ENCODE data around the gene TFDP2.

Gene TFDP2

DNA sequence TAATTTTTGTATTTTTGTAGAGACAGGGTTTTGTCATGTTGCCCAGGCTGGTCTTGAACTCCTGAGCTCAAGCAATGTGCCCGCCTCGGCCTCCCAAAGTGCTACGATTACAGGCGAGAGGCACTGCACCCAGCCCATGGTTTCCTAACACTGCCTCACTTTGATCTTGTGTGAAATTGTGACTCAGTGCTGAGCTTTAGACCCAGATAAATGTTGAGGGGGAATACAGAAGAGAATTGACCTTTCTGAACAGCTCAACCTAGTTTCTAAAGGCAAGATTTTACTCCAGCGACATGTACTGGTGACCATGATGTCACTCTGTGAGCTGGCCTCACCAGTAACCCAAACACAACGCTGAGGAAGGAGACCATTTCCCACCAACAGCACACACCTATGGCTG is 199.4 kb downstream of the TFDP2 start:
- Histone ChIP-seq H3K4me3 (ENCODE audit: insufficient read depth, low read depth, low read length) (no peak overlapping the region), H3K9me3 (ENCODE audit: control insufficient read depth, low read length) (no peaks in the 10 kb centered on the region), H3K27ac (ENCODE audit: insufficient read depth, low read depth, low read length, poor library complexity, severe bottlenecking) (no peak overlapping the region), H3K36me3 (ENCODE audit: control insufficient read depth, insufficient read depth, low read length) (peaks cover 20% of the 10 kb centered on the region), H3K27me3 (ENCODE audit: control insufficient read depth, insufficient read depth, low read length, poor library complexity, severe bottlenecking) (no peaks in the 10 kb centered on the region), H3K4me1 (ENCODE audit: control insufficient read depth, insufficient read depth, low read length) (peaks cover 11% of the 10 kb centered on the region)
- 95 to 96% methylated on average over 6 of the region's 6 CpGs for WGBS, 2 experiments

DNA sequence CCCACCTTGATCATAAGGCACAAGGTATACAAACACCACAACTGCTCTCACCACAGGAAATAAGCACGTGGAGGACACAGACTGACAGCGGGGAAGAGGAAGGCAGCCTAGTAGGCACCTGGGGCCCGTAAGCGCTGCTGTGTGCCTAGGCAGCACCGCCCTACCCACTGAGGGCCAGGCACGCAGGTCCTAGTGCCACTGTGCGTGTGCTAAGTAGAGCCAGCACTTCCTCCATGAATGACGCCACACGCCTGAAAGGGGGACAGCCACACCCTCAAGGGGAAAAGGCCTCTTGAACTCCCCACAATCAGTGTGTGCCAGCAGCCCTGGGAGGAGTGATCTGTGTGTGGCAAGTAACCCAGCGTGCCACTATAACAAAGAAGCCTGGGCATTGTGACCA is 199.9 kb downstream of the TFDP2 start:
- H3K4me3 ChIP-seq (ENCODE audit: insufficient read depth, low read depth, low read length), result no peak overlapping the region
- H3K36me3 ChIP-seq (ENCODE audit: control insufficient read depth, insufficient read depth, low read length), result peaks cover 20% of the 10 kb centered on the region
- no peaks in the 10 kb centered on the region for H3K9me3 ChIP-seq (ENCODE audit: control insufficient read depth, low read length)
- no peak overlapping the region for H3K27ac ChIP-seq (ENCODE audit: insufficient read depth, low read depth, low read length, poor library complexity, severe bottlenecking)
- WGBS, 2 experiments, result 91 to 95% methylated on average over 10 of the region's 10 CpGs
- H3K27me3 ChIP-seq (ENCODE audit: control insufficient read depth, insufficient read depth, low read length, poor library complexity, severe bottlenecking), result no peaks in the 10 kb centered on the region
- peaks cover 6% of the 10 kb centered on the region for H3K4me1 ChIP-seq (ENCODE audit: control insufficient read depth, insufficient read depth, low read length)

DNA sequence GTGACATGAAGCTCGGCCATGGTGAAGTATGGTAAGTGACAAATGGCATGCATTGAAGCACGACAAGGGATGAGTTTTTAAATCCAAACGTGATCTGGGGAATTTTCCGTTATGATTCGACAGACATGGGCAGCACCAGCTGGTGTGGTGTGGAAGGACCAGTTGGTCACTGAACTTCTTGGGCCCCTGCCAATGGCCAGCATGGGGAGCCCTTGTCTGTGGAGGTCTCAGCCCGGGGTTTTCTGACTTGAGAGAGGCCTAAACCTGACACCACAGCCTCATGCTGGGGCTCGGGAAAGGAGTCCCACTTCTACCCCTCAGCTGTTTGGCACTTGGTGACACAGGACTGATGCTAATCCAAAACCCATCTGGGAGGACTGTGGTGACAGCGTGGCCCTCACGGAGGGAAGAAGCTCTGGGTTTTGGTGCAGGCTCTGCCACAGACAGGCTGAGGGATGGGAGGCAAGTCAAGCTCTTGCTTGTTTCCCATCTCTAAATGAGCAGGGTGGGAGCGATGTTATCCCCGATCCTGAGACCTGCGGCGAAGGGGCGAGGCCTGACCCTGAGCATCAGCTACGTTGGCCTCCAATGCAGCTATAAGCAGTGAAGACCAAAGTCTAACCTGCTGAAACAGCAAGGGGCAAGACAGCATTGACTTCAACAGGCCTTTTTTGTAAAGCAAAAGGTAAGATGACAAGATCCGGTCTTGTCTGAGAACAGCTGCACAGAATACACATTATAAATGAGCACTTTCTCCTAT is 203.4 kb downstream of the TFDP2 start:
- Histone ChIP-seq H3K4me3 (ENCODE audit: insufficient read depth, low read depth, low read length) (no peak overlapping the region), H3K27ac (ENCODE audit: insufficient read depth, low read depth, low read length, poor library complexity, severe bottlenecking) (no peak overlapping the region), H3K27me3 (ENCODE audit: control insufficient read depth, insufficient read depth, low read length, poor library complexity, severe bottlenecking) (no peaks in the 10 kb centered on the region), H3K4me1 (ENCODE audit: control insufficient read depth, insufficient read depth, low read length) (no peaks in the 10 kb centered on the region), H3K36me3 (ENCODE audit: control insufficient read depth, insufficient read depth, low read length) (peaks cover 5% of the 10 kb centered on the region), H3K9me3 (ENCODE audit: control insufficient read depth, low read length) (no peaks in the 10 kb centered on the region)
- WGBS, 2 experiments, result 92 to 94% methylated on average over 16 of the region's 16 CpGs

DNA sequence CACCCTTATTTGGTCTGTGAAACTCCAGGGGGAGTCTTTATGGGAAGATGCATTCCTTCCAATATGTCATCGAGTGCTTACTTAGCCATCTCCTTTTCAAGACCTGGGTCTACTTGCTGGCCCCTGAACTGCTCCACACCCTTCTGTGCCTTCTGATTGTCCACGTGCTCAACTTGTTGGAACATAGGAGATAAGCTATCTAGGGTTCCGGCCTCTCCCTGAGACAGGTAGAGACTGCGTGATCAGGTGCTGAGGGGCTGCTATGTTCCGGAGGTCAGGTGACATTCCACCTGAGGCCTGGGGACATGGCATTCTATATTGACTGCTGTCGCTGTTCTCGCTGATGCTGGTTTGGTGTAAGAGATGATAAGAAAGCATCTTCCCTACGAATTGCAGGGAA is 207.3 kb downstream of the TFDP2 start:
- Histone ChIP-seq H3K4me1 (ENCODE audit: control insufficient read depth, insufficient read depth, low read length) (no peaks in the 10 kb centered on the region), H3K36me3 (ENCODE audit: control insufficient read depth, insufficient read depth, low read length) (no peaks in the 10 kb centered on the region), H3K27me3 (ENCODE audit: control insufficient read depth, insufficient read depth, low read length, poor library complexity, severe bottlenecking) (no peaks in the 10 kb centered on the region), H3K4me3 (ENCODE audit: insufficient read depth, low read depth, low read length) (no peak overlapping the region), H3K27ac (ENCODE audit: insufficient read depth, low read depth, low read length, poor library complexity, severe bottlenecking) (no peak overlapping the region), H3K9me3 (ENCODE audit: control insufficient read depth, low read length) (no peaks in the 10 kb centered on the region)
- WGBS, 2 experiments, result 96% methylated on average over 8 of the region's 8 CpGs

DNA sequence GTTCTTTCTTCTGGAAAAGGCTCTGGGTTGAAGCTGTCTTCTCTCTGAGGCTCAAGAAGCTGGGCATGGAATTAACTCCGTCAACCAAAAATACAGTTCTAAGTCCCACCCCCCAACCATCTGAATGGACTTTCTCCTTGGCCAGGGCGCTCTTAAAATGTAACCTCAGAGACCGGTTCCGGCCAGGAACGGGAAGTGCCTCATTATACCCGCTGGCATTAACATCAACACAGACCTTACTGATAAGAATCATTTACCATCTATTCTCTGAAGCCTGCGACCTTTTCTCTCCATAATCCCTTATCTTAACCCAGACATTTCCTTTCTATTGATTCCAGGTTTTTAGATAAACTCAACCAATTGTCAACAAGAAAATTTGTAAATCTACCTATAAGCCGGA is 208.3 kb downstream of the TFDP2 start:
- no peaks in the 10 kb centered on the region for H3K9me3 ChIP-seq (ENCODE audit: control insufficient read depth, low read length)
- H3K4me3 ChIP-seq (ENCODE audit: insufficient read depth, low read depth, low read length), result no peak overlapping the region
- no peak overlapping the region for H3K27ac ChIP-seq (ENCODE audit: insufficient read depth, low read depth, low read length, poor library complexity, severe bottlenecking)
- H3K4me1 ChIP-seq (ENCODE audit: control insufficient read depth, insufficient read depth, low read length), result no peaks in the 10 kb centered on the region
- H3K27me3 ChIP-seq (ENCODE audit: control insufficient read depth, insufficient read depth, low read length, poor library complexity, severe bottlenecking), result no peaks in the 10 kb centered on the region
- H3K36me3 ChIP-seq (ENCODE audit: control insufficient read depth, insufficient read depth, low read length), result no peaks in the 10 kb centered on the region
- WGBS, 2 experiments, result 92 to 96% methylated on average over 8 of the region's 8 CpGs

DNA sequence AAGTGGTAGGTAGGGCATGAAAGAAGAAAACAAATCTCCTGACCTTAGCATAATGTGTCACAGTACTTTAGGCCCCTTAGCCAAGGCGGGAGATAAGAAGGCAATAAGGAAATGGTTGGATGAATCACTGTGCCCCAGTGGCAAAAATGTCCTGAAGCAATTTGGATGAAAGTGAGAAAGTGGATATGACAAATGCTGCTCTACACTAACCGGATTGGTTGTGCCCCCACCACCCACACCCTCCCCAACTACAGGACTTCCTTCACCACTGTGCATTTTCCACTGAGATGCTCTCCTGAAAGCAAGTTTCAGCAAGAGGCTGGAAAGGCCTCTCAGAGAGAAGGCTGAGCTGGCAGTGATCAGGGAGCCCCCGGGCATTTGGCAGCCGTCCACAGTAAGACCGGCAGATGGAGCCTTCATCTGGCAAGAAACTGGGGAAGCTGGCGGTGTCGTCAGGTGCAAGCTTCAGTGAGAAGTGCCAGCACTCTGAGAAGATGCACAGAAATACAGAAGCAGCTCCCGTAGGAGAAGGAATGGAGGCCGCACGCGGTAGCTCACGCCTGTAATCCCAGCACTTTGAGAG is 209.1 kb downstream of the TFDP2 start:
- WGBS, 2 experiments, result 86 to 88% methylated on average over 12 of the region's 12 CpGs

DNA sequence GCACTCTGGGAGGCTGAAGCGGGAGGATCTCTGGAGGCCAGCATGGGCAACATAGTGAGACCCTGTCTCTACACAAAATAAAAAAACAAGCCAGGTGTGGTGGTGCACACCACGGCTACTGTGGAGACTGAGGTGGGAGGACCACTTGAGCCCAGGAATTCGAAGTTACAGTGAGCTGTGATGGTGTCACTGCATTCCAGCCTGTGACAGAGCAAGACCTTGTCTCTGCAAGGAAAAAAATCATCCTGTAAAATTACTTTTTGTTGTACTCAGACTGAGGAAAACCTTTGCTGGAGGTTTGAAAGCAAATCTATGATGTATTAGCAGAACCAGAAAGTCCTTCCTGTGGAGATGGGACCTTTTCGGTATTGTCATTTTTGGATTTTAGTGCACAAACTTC is 209.6 kb downstream of the TFDP2 start:
- 90% methylated on average over 4 of the region's 4 CpGs for WGBS, 2 experiments

More for the DNA sequence above, 209.1 kb downstream of the TFDP2 start:
- Histone ChIP-seq H3K36me3 (ENCODE audit: control insufficient read depth, insufficient read depth, low read length) (no peaks in the 10 kb centered on the region), H3K9me3 (ENCODE audit: control insufficient read depth, low read length) (no peaks in the 10 kb centered on the region), H3K4me1 (ENCODE audit: control insufficient read depth, insufficient read depth, low read length) (no peaks in the 10 kb centered on the region), H3K27me3 (ENCODE audit: control insufficient read depth, insufficient read depth, low read length, poor library complexity, severe bottlenecking) (no peaks in the 10 kb centered on the region), H3K27ac (ENCODE audit: insufficient read depth, low read depth, low read length, poor library complexity, severe bottlenecking) (peak overlapping the region; percentile 13), H3K4me3 (ENCODE audit: insufficient read depth, low read depth, low read length) (no peak overlapping the region)

DNA sequence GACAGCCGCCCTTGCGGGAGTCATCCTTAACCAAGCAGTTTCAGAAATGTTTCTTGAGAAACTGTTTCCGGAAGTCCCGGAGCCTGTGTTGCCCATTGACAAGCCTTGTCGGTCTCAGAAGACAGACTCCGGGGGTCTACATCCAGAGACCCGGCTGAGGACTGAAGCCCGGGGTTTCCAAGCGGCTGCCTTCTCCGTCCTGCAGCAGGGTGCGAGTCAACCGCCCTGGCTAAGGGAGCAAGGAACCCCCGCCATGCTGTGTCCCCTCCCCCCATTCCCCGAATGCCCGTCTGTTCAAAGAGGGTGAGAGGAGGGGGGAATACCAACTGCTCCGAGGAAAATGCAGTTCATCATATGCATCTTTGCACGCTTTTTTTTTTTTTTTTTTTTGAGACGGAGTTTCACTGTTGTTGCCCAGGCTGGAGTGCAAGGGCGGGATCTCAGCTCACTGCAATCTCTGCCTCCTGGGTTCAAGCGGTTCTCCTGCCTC is 211.3 kb downstream of the TFDP2 start:
- no peaks in the 10 kb centered on the region for H3K9me3 ChIP-seq (ENCODE audit: control insufficient read depth, low read length)
- no peak overlapping the region for H3K27ac ChIP-seq (ENCODE audit: insufficient read depth, low read depth, low read length, poor library complexity, severe bottlenecking)
- no peak overlapping the region for H3K4me3 ChIP-seq (ENCODE audit: insufficient read depth, low read depth, low read length)
- no peaks in the 10 kb centered on the region for H3K27me3 ChIP-seq (ENCODE audit: control insufficient read depth, insufficient read depth, low read length, poor library complexity, severe bottlenecking)
- H3K36me3 ChIP-seq (ENCODE audit: control insufficient read depth, insufficient read depth, low read length), result no peaks in the 10 kb centered on the region
- no peaks in the 10 kb centered on the region for H3K4me1 ChIP-seq (ENCODE audit: control insufficient read depth, insufficient read depth, low read length)
- WGBS, 2 experiments, result 88% methylated on average over 20 of the region's 20 CpGs

More for the DNA sequence above, 209.6 kb downstream of the TFDP2 start:
- no peak overlapping the region for H3K27ac ChIP-seq (ENCODE audit: insufficient read depth, low read depth, low read length, poor library complexity, severe bottlenecking)
- no peak overlapping the region for H3K4me3 ChIP-seq (ENCODE audit: insufficient read depth, low read depth, low read length)
- H3K4me1 ChIP-seq (ENCODE audit: control insufficient read depth, insufficient read depth, low read length), result no peaks in the 10 kb centered on the region
- no peaks in the 10 kb centered on the region for H3K9me3 ChIP-seq (ENCODE audit: control insufficient read depth, low read length)
- no peaks in the 10 kb centered on the region for H3K27me3 ChIP-seq (ENCODE audit: control insufficient read depth, insufficient read depth, low read length, poor library complexity, severe bottlenecking)
- H3K36me3 ChIP-seq (ENCODE audit: control insufficient read depth, insufficient read depth, low read length), result no peaks in the 10 kb centered on the region

DNA sequence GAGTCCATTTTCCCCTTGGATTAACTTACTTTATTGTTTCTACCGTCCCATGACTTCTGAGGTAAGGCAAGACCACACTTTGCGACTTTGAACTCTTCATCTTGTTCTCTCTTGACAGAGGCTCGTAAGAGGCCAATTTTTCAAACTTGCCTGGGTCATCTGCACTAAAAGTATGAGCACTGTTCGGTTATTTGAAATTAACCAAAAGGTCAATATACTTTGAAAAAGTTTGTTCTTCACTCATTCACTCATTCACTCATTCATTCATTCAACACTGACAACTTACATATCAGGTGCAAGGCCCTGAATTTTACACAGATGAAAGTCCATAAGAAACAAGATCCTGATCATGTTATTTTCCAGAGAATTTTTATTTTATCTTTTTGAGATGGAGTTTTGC is 215.0 kb downstream of the TFDP2 start:
- H3K36me3 ChIP-seq (ENCODE audit: control insufficient read depth, insufficient read depth, low read length), result no peaks in the 10 kb centered on the region
- H3K4me3 ChIP-seq (ENCODE audit: insufficient read depth, low read depth, low read length), result no peak overlapping the region
- WGBS, 2 experiments, result 89 to 94% methylated on average over 4 of the region's 4 CpGs
- H3K27ac ChIP-seq (ENCODE audit: insufficient read depth, low read depth, low read length, poor library complexity, severe bottlenecking), result no peak overlapping the region
- H3K9me3 ChIP-seq (ENCODE audit: control insufficient read depth, low read length), result no peaks in the 10 kb centered on the region
- no peaks in the 10 kb centered on the region for H3K27me3 ChIP-seq (ENCODE audit: control insufficient read depth, insufficient read depth, low read length, poor library complexity, severe bottlenecking)
- H3K4me1 ChIP-seq (ENCODE audit: control insufficient read depth, insufficient read depth, low read length), result no peaks in the 10 kb centered on the region

DNA sequence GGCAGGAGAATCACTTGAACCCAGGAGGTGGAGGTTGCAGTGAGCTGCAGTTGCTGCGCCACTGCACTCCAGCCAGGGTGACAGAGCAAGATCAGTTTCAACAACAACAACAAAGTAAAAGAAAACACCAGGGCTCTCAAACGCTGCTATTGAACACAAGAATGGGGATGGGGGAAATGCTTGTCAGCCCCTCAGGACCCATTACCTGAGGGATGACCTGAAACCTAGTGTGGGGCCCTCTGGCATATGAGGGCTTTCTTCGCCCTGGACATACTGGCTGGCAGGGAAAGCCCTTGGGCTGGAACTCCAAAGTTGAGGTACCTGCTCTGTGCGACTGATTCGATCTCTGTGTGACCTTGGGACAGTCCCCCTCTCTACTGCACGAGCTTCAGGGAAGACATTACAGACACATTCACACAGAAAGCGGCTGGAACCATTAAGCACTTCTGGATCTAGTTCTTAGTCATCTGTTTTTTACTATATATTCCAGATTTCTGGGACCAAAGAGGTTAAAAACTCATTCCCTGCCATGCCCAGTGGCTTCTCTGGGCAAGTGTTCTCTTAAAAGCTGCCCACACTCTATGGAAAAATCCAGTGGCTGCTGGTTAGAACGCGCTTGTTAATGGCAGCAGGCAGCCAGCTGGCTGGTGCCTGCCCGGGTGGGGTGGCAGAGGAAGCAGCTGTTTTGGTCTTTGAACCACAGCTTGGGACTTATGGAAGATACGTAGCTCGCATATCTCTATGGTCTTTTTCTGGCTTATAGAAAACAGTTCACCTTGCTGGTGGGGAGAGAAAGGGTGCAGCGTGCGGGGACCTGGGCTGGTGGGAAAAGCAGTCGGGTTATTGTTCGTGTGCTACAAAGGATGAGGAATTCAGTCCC is 215.7 kb downstream of the TFDP2 start:
- no peaks in the 10 kb centered on the region for H3K4me1 ChIP-seq (ENCODE audit: control insufficient read depth, insufficient read depth, low read length)
- no peak overlapping the region for H3K4me3 ChIP-seq (ENCODE audit: insufficient read depth, low read depth, low read length)
- H3K9me3 ChIP-seq (ENCODE audit: control insufficient read depth, low read length), result no peaks in the 10 kb centered on the region
- no peak overlapping the region for H3K27ac ChIP-seq (ENCODE audit: insufficient read depth, low read depth, low read length, poor library complexity, severe bottlenecking)
- 91 to 93% methylated on average over 16 of the region's 16 CpGs for WGBS, 2 experiments
- no peaks in the 10 kb centered on the region for H3K27me3 ChIP-seq (ENCODE audit: control insufficient read depth, insufficient read depth, low read length, poor library complexity, severe bottlenecking)
- no peaks in the 10 kb centered on the region for H3K36me3 ChIP-seq (ENCODE audit: control insufficient read depth, insufficient read depth, low read length)

Data from ectodermal cell (in vitro differentiated cells).